GM12878 (cell line): ENCODE data around the gene CTRB2. TPM values are rescaled to one million over a fixed set of nuclear protein-coding genes. Genes with fewer than 3 reads are reported as not detected.

Source experiments
- CBFB ChIP-seq: IDR thresholded peaks from 2 replicates; pipeline ENCODE4 v1.6.1; 2016; ENCODE audit warnings: antibody characterized with exemption, low read depth
- HCFC1 ChIP-seq: fragments of 150-350 bp; IDR thresholded peaks from 2 replicates; pipeline ENCODE4 v1.6.1; 2014; ENCODE audit warnings: low read length
- IRF4 ChIP-seq: IDR thresholded peaks from 2 replicates; pipeline ENCODE4 v1.6.1; 2011; ENCODE audit warnings: low read depth, low read length
- JUNB ChIP-seq: IDR thresholded peaks from 2 replicates; pipeline ENCODE4 v1.6.1; 2016; ENCODE audit warnings: antibody characterized with exemption, mild to moderate bottlenecking
- JUND ChIP-seq: IDR thresholded peaks from 2 replicates; pipeline ENCODE4 v1.6.1; 2012; ENCODE audit warnings: low read depth, mild to moderate bottlenecking, low read length, improper control_type of control experiment, moderate library complexity
- NBN ChIP-seq: fragments of 450-650 bp; IDR thresholded peaks from 2 replicates; pipeline ENCODE4 v1.6.1; 2016
- NRF1 ChIP-seq: conservative IDR thresholded peaks from 2 replicates; pipeline ENCODE4 v1.6.1; 2011; ENCODE audit warnings: mild to moderate bottlenecking, low read depth, low read length, improper control_type of control experiment
- POU2F2 ChIP-seq: IDR thresholded peaks from 3 replicates; pipeline ENCODE4 v1.6.1; 2011; ENCODE audit warnings: low read depth, mild to moderate bottlenecking, low read length, borderline replicate concordance
- TAF1 ChIP-seq: IDR thresholded peaks from 2 replicates; pipeline ENCODE4 v1.6.1; 2011; ENCODE audit warnings: mild to moderate bottlenecking, low read depth, low read length, borderline replicate concordance
- ZSCAN29 ChIP-seq: fragments of 450-650 bp; IDR thresholded peaks from 2 replicates; pipeline ENCODE4 v1.6.1; 2017; ENCODE audit warnings: mild to moderate bottlenecking, moderate library complexity
- polyA plus RNA-seq, 11 experiments: library from polyadenylated mRNA; depleted of rRNA in 4 of 11; unstranded in 6 of 11; stranded (reverse) in 5 of 11; fragments of >200 nt; fragmentation: Nextera tagmentation in 4 of 11; fragmentation: Illumina TruSeq in 1 of 11; extraction: Ambion mirVana in 4 of 11; extraction: Trizol in 1 of 11; gene quantifications; 1 replicate in 1 of 11; 2 replicates in 10 of 11; pipeline versions ENCODE4 v1.2.1 to v1.2.3, GENCODE V29; 2011 to 2016; ENCODE audit warnings: inconsistent platforms in 2 of 11, missing spikeins in 2 of 11, low read depth in 1 of 11
- total RNA-seq, 4 experiments: library from RNA; depleted of rRNA in 3 of 4; stranded (reverse); fragments of >200 nt in 3 of 4; fragmentation: Illumina TruSeq in 1 of 4; extraction: Trizol in 1 of 4; gene quantifications; 2 replicates each; pipeline versions ENCODE4 v1.2.1 to v1.2.3, GENCODE V29; 2013 to 2021
- TF ChIP-seq, protein P1 (sequence below): fragments of 450-650 bp; IDR thresholded peaks from 2 replicates; pipeline ENCODE4 v1.6.1; 2017; ENCODE audit warnings: mild to moderate bottlenecking

Gene CTRB2
- total and polyA plus RNA-seq, 10 of the 15 experiments (the other 5 are each of a cell fraction or from before 2014, with no cell fraction given): 9.4 TPM; not detected in 9

DNA sequence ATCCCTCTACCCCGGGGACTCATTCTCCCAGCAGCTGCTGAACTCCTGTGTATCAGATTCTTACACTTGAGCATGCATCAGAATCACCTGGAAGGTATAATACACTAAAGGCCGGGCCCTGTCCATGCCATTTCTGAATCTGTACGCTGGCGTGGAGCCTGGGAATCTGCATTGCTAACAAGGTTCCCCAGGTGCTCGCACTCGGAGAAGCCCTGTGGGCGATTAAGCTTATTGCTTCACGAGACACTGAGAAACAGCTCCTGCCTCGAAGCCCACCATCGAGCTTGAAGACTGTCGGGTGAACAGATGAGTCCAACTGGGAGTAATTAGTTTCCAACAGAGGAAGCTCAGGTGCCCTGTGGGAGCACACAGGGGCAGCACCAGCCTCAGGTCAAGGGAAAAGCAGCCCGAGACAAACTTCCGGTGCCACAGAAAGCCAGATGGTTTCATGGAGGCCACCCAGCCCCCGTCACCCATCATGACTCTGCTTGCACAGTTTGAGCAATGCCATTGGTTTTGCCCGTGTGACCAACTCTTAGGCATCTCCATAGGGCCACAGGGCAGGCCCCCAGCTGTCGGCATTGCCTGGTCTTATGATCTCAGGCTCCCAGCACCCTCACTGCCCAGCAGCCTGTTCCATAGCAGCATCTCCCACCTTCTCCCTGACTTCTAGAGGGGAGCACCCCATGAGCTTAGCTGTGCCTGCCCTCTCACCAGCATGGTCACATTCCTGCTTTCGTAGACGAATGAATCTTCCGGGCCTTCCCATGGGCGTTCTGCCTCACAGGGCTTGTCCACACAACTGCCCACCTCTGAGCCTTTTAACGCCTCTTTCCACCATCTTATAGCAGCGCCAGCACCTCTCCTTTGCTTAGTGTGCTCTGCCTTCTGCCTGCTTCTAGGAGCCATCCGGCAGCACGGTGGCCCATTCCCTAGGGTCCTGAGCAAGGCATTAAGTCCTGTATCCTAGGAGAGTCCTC is 10.9 kb downstream of the CTRB2 start (continued):
- TF ChIP-seq TAF1: no peak
- no peak for TF ChIP-seq POU2F2
- no peak for TF ChIP-seq HCFC1
- no peak for TF ChIP-seq JUNB
- TF ChIP-seq NBN: no peak
- TF ChIP-seq, protein P1, sequence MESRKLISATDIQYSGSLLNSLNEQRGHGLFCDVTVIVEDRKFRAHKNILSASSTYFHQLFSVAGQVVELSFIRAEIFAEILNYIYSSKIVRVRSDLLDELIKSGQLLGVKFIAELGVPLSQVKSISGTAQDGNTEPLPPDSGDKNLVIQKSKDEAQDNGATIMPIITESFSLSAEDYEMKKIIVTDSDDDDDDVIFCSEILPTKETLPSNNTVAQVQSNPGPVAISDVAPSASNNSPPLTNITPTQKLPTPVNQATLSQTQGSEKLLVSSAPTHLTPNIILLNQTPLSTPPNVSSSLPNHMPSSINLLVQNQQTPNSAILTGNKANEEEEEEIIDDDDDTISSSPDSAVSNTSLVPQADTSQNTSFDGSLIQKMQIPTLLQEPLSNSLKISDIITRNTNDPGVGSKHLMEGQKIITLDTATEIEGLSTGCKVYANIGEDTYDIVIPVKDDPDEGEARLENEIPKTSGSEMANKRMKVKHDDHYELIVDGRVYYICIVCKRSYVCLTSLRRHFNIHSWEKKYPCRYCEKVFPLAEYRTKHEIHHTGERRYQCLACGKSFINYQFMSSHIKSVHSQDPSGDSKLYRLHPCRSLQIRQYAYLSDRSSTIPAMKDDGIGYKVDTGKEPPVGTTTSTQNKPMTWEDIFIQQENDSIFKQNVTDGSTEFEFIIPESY: no peak
- no peak for TF ChIP-seq IRF4
- TF ChIP-seq JUND: no peak
- no peak for TF ChIP-seq CBFB
- no peak for TF ChIP-seq ZSCAN29
- TF ChIP-seq NRF1: no peak
- TF ChIP-seq, all 136 proteins: peak for 0
